ENCODE results near the gene GABRB2. TPM values are rescaled to one million over a fixed set of nuclear protein-coding genes. Genes with fewer than 3 reads are reported as not detected.

The GABRB2 gene
- total RNA-seq, 2 experiments from 2014 or later, result 1.4 to 5.1 TPM

DNA sequence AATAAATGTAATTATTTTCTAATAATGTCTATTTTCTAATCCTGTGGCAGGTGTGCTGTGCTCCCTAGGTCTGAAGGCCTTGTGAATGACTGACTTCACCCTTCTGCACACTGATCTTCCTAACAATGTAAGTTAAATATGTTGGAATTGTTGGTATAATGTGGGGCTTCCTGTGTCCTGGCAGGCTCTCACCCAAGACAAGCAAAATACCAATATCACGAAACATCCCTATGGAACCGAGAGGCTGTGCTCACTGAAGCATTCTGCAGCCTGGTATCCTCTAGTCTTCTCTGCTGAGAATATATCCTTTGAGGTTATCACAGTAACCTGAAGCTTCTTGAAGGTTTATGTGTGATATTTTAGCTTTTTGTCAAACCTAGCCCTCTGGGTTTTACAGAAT is 159.4 kb downstream of the GABRB2 start:
- no peaks in the 10 kb centered on the region for H3K36me3 ChIP-seq (ENCODE audit: insufficient read depth, low read length)
- H3K9me2 ChIP-seq (ENCODE audit: insufficient read depth, low read length), result no peaks in the 10 kb centered on the region
- TF ChIP-seq EZH2phosphoT487 (IDR thresholded peaks at IDR 0.05; ENCODE audit: borderline replicate concordance, low read depth, low read length), result no peak
- TF ChIP-seq, protein P1, sequence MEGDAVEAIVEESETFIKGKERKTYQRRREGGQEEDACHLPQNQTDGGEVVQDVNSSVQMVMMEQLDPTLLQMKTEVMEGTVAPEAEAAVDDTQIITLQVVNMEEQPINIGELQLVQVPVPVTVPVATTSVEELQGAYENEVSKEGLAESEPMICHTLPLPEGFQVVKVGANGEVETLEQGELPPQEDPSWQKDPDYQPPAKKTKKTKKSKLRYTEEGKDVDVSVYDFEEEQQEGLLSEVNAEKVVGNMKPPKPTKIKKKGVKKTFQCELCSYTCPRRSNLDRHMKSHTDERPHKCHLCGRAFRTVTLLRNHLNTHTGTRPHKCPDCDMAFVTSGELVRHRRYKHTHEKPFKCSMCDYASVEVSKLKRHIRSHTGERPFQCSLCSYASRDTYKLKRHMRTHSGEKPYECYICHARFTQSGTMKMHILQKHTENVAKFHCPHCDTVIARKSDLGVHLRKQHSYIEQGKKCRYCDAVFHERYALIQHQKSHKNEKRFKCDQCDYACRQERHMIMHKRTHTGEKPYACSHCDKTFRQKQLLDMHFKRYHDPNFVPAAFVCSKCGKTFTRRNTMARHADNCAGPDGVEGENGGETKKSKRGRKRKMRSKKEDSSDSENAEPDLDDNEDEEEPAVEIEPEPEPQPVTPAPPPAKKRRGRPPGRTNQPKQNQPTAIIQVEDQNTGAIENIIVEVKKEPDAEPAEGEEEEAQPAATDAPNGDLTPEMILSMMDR (conservative IDR thresholded peaks at IDR 0.05; ENCODE audit: low read length), result no peak
- ChIA-PET CTCF (ENCODE audit: unreplicated experiment) (no interaction called here), POLR2A (no interaction called here)
- no peak for DNase-seq (ENCODE audit: low spot score)
- intact Hi-C loops (cut with micrococcal nuclease; ENCODE audit: unreplicated experiment), result no loop called here
- no peaks in the 10 kb centered on the region for H3K79me2 ChIP-seq (ENCODE audit: insufficient read depth, low read depth, low read length)
- no peaks in the 10 kb centered on the region for H3K9me3 ChIP-seq (ENCODE audit: low read length)
- H3K4me3 ChIP-seq (ENCODE audit: low read depth, low read length, poor library complexity, severe bottlenecking), result no peak overlapping the region
- BruUV-seq (replicated peaks), result no TSS peak
- H3K4me2 ChIP-seq (ENCODE audit: low read length), result no peak overlapping the region
- H3K4me1 ChIP-seq (ENCODE audit: insufficient read depth, low read length, poor library complexity, severe bottlenecking), result no peaks in the 10 kb centered on the region
- H3K27ac ChIP-seq (ENCODE audit: low read depth, low read length, poor library complexity, severe bottlenecking), result no peak overlapping the region
- no peak overlapping the region for H2AFZ ChIP-seq (ENCODE audit: low read length)
- no peaks in the 10 kb centered on the region for H4K20me1 ChIP-seq (ENCODE audit: insufficient read depth, low read length)

DNA sequence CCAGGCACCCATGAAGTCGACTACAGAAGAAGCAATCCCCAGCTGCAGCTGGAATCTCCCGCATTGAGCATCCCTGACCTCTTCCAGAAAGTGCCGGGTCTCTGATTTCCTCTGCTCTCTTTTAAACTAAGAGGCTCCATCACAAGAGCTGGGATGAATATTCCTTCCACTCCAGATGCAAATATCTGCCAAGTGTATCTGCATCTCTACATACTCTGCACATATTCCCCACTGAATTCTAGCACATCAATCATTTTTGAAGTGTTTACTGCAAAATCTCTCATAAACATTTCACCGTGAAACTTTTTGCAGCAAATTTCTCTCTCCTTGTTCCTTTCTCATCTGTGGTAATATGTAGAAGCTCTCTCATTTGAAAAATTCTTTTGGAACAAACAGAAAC is 161.5 kb downstream of the GABRB2 start:
- CTCF ChIA-PET (ENCODE audit: unreplicated experiment), result interaction anchor here (0.5 kb wide), 1 partner anchor 25 kb away, joined by 3 read pairs; no protein-coding TSS in a partner anchor
- Histone ChIP-seq H3K4me2 (ENCODE audit: low read length) (no peak overlapping the region), H3K36me3 (ENCODE audit: insufficient read depth, low read length) (no peaks in the 10 kb centered on the region), H4K20me1 (ENCODE audit: insufficient read depth, low read length) (no peaks in the 10 kb centered on the region; the same call in 1 of the 2 replicates), H3K4me3 (ENCODE audit: low read depth, low read length, poor library complexity, severe bottlenecking) (no peak overlapping the region), H2AFZ (ENCODE audit: low read length) (no peak overlapping the region), H3K4me1 (ENCODE audit: insufficient read depth, low read length, poor library complexity, severe bottlenecking) (no peaks in the 10 kb centered on the region), H3K79me2 (ENCODE audit: insufficient read depth, low read depth, low read length) (no peaks in the 10 kb centered on the region), H3K9me3 (ENCODE audit: low read length) (no peaks in the 10 kb centered on the region), H3K9me2 (ENCODE audit: insufficient read depth, low read length) (no peaks in the 10 kb centered on the region), H3K27ac (ENCODE audit: low read depth, low read length, poor library complexity, severe bottlenecking) (no peak overlapping the region)
- POLR2A ChIA-PET, result no interaction called here
- no peak for TF ChIP-seq EZH2phosphoT487 (IDR thresholded peaks at IDR 0.05; ENCODE audit: borderline replicate concordance, low read depth, low read length)
- TF ChIP-seq, protein P1 (conservative IDR thresholded peaks at IDR 0.05; ENCODE audit: low read length), result no peak
- intact Hi-C loops (cut with micrococcal nuclease; ENCODE audit: unreplicated experiment), result no loop called here
- BruUV-seq (replicated peaks), result no TSS peak
- no peak for DNase-seq (ENCODE audit: low spot score)

GRCh38 chr5:161382685-161383084 is 163.8 kb downstream of the GABRB2 start:
- no peaks in the 10 kb centered on the region for H3K9me3 ChIP-seq (ENCODE audit: low read length)
- no peaks in the 10 kb centered on the region for H3K79me2 ChIP-seq (ENCODE audit: insufficient read depth, low read depth, low read length)
- CTCF ChIA-PET (ENCODE audit: unreplicated experiment), result no interaction called here
- H4K20me1 ChIP-seq (ENCODE audit: insufficient read depth, low read length), result no peaks in the 10 kb centered on the region; the same call in 1 of the 2 replicates
- no peak overlapping the region for H3K4me3 ChIP-seq (ENCODE audit: low read depth, low read length, poor library complexity, severe bottlenecking)
- H3K9me2 ChIP-seq (ENCODE audit: insufficient read depth, low read length), result no peaks in the 10 kb centered on the region
- no peak overlapping the region for H2AFZ ChIP-seq (ENCODE audit: low read length)
- H3K4me1 ChIP-seq (ENCODE audit: insufficient read depth, low read length, poor library complexity, severe bottlenecking), result no peaks in the 10 kb centered on the region
- TF ChIP-seq, protein P1 (conservative IDR thresholded peaks at IDR 0.05; ENCODE audit: low read length), result no peak
- no peak for TF ChIP-seq EZH2phosphoT487 (IDR thresholded peaks at IDR 0.05; ENCODE audit: borderline replicate concordance, low read depth, low read length)
- no peak for DNase-seq (ENCODE audit: low spot score)
- POLR2A ChIA-PET, result no interaction called here
- no peaks in the 10 kb centered on the region for H3K36me3 ChIP-seq (ENCODE audit: insufficient read depth, low read length)
- intact Hi-C loops (cut with micrococcal nuclease; ENCODE audit: unreplicated experiment), result no loop called here
- no peak overlapping the region for H3K27ac ChIP-seq (ENCODE audit: low read depth, low read length, poor library complexity, severe bottlenecking)
- no TSS peak for BruUV-seq (replicated peaks)
- no peak overlapping the region for H3K4me2 ChIP-seq (ENCODE audit: low read length)
